Activated CD8-positive, alpha-beta memory T cell treated with anti-CD3 and anti-CD28 coated beads, Interleukin-2, amount 50 U/mL, for 24 hours (primary cell): ENCODE measurements around the gene EXOC3.
"Not testable (repeated sequence)": the region's sequence is repeated elsewhere in the genome, so short reads cannot be mapped to it uniquely, and the experiment has no call there.

Experiments used
- DNase-seq: peaks from one replicate; pipeline ENCODE4 v3.0.0-alpha.2; 2020; ENCODE audit errors: extremely low read depth

Gene EXOC3

GRCh38 chr5:502325-503079, 59.5 kb downstream of the EXOC3 start:
- no peak for DNase-seq

GRCh38 chr5:504326-505154, 61.6 kb downstream of the EXOC3 start:
- DNase-seq, result no peak

DNA sequence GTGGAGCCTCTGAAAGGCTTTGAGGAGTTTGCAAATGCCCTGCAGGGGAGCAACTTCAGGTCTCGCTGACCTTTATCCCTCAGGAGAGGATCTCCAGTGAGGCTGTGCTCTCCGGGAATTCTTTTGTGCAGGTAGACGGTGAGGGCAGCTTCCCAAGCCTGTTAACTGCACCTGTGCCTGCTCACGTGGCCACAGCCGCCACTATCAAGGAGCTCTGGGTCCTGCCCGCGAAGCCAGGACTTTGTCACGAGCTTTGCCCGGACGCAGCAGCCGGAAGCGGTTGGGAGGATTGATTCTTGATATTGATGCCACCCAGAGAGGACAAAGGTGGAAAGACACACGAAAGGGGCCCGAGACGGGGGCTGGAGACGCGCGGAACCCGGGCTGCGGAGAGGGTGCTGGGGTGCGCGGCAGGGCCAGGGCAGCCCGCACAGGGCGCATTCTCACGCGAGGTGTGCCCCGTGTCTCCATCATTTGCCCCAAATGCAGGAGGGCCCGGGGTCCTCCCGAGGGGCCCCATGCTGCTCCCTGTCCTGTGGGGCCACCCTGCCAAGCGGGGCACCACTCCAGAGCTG, 63.1 kb downstream of the EXOC3 start:
- no peak for DNase-seq

GRCh38 chr5:507986-508575, 65.1 kb downstream of the EXOC3 start:
- DNase-seq, result not testable (repeated sequence)

GRCh38 chr5:509611-510185, 66.7 kb downstream of the EXOC3 start:
- no peak for DNase-seq

DNA sequence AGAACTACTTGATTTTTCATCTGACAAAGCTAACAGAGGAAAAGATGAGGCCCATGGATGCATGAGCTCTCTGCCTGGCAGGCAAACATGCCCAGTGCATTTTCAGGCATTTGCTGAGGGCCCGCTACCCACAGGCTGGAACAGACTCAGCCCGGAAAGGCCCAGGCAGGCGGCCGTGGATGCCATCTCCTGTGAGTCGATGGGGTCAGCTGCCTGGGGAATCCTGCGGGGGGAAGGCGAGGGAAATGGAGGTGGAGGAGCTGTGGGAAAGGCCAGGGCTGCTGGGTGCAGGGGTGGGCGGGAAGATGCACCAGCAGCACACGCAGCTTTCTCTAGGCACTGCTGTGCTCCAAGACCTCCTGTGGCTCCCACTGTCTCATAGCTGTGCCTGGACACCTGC, 67.5 kb downstream of the EXOC3 start:
- DNase-seq, result no peak

DNA sequence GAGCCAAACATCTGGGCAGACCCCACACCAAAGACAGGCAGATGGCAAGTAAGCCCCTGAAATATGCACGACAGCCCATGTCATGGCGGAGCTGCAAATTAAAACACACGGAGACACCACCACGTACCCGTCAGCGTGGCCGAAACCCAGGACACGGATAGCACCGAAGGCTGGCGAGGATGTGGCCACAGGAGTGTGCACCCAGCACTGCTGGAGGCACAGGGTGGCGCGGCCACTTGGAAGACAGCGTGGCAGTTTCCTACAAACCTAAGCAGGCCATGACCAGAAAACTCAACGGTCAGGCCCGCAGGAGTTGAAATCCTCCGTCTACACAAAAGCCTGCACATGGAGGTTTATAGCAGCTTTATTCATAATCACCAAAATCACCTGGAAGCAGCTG, 68.5 kb downstream of the EXOC3 start:
- DNase-seq, result no peak

- no peak for DNase-seq
Measured at GRCh38 chr5:513216-514100, 70.5 kb downstream of the EXOC3 start.

DNA sequence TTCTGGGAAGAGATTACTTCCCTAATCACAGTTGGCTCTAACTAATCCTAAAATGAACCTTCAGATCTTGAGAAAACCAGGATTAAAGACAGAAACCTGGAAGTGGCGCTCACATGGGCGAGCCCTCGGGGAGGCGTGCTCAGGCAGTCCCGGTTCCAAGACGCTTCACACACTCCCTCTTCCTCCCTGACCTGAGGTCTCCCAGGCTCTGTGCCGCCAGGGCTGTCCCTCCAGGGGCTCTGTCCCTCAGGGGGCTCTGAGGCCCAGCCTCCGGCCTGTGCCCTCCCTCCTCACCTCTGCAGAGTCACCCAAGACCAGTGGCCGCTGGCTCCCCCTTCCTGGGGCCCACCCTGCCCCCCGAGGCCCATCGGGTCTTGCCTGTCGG, 71.1 kb downstream of the EXOC3 start:
- DNase-seq, result no peak

GRCh38 chr5:514673-515072, 71.7 kb downstream of the EXOC3 start:
- no peak for DNase-seq

- no peak for DNase-seq
Measured at GRCh38 chr5:515273-515836, 72.4 kb downstream of the EXOC3 start.

DNA sequence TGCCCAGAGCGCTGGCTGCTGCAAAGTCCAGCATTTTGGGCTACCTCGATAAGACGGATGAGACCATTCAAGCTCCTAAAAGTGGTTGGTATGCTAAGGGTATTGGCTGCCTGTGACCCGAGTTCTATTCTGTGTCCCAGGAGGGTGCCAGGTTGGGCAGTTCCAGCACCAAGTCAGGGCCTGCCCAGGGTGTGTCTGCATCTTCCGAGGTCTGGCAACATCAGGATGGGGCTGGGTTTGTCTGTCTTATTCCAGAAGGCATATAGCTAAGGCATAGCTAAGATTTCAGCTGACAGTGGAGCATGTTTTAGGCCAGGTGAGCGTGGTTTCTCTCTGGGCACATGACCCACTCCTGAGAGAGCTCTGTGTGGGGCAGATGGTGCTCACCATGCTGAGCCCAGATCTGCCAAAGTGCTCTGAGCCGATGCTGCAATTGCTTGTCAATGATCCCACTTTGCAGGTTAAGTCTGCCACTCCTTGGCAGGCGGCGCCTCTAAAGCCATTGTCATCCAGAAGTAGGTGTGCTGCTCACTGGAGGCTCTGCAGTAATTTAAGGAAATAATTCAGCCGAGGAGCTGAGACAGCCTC, 73.5 kb downstream of the EXOC3 start:
- DNase-seq, result no peak
